ENCODE data around the gene ITGB5. TPM values are rescaled to one million over a fixed set of nuclear protein-coding genes. Genes with fewer than 3 reads are reported as not detected.

Gene ITGB5
- total RNA-seq, 2 experiments from 2014 or later: 0.52 to 1.5 TPM

DNA sequence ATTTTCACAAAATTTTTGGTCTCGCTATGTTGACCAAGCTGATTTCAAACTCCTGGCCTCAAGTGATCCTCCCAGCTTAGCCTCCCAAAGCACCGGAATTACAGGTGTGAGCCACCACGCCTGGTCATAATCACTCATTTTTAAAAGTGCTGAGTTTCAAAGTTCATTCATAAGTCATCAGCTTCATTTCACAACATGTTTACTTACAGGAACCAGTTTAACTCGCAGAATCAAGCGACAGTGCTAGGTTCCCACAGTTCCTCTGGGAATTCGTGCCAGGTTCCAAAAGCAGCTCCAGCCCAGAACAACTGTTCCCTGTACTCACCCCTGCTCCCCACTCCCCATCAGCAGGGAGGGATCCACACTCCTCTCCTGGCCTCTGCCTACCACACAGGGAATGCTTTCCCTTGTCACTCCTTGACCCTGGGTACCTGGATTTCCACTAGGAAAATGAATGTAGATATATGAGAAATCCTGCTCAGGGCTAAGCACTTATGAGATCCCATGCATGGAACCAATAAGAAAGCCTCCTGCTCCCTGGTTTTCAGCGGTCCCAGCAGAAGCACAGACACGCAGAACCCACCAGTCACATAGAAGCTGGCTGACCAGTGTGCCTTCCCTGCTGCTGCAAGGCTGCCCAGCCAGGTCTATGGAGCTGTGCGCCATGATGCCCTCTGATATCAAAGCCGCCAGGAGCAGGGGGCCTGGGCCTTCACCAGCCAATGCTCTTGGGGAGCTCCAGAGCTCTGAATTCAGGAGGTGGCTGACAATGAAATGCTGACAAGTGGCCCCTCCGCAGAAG, 72.3 kb downstream of the ITGB5 start:
- Mint-ChIP-seq H3K4me1 (ENCODE audit: low read depth) (no peaks in the 10 kb centered on the region), H3K4me3 (no peak overlapping the region), H3K36me3 (no peaks in the 10 kb centered on the region), H3K27me3 (peaks cover 4% of the 10 kb centered on the region), H3K9me3 (no peaks in the 10 kb centered on the region), H3K27ac (no peak overlapping the region)
- POLR2A ChIA-PET: no interaction called here
- intact Hi-C loops (cut with micrococcal nuclease): no loop called here
- DNase-seq: no peak
- CTCF ChIA-PET: interaction anchor here (1.1 to 1.2 kb wide), 2 partner anchors 8 to 256 kb away, joined by 3 to 7 read pairs; no protein-coding TSS in a partner anchor

DNA sequence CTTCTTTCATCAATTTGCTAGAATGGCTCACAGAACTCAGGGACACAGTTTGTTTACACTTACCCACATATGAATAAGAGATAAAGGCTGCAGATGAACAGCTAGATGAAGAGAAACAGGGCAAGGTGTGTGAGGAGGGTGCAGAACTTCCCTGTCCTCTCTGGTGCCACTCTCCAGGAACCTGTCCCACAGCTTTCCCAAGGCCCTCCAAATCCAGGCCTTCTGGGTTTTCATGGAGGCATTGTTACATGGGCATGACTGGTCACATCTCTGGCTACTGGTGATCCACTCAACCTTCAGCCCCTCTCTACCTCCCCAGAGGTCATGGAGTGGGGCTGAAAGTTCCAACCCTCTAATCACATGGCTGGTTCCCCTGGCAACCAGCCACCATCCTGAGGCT, 73.6 kb downstream of the ITGB5 start:
- no peaks in the 10 kb centered on the region for H3K36me3 Mint-ChIP-seq
- no peaks in the 10 kb centered on the region for H3K4me1 Mint-ChIP-seq (ENCODE audit: low read depth)
- DNase-seq: no peak
- no peaks in the 10 kb centered on the region for H3K27me3 Mint-ChIP-seq
- POLR2A ChIA-PET: no interaction called here
- no peak overlapping the region for H3K27ac Mint-ChIP-seq
- intact Hi-C loops (cut with micrococcal nuclease): no loop called here
- no peak overlapping the region for H3K4me3 Mint-ChIP-seq
- H3K9me3 Mint-ChIP-seq: no peaks in the 10 kb centered on the region
- CTCF ChIA-PET: no interaction called here

DNA sequence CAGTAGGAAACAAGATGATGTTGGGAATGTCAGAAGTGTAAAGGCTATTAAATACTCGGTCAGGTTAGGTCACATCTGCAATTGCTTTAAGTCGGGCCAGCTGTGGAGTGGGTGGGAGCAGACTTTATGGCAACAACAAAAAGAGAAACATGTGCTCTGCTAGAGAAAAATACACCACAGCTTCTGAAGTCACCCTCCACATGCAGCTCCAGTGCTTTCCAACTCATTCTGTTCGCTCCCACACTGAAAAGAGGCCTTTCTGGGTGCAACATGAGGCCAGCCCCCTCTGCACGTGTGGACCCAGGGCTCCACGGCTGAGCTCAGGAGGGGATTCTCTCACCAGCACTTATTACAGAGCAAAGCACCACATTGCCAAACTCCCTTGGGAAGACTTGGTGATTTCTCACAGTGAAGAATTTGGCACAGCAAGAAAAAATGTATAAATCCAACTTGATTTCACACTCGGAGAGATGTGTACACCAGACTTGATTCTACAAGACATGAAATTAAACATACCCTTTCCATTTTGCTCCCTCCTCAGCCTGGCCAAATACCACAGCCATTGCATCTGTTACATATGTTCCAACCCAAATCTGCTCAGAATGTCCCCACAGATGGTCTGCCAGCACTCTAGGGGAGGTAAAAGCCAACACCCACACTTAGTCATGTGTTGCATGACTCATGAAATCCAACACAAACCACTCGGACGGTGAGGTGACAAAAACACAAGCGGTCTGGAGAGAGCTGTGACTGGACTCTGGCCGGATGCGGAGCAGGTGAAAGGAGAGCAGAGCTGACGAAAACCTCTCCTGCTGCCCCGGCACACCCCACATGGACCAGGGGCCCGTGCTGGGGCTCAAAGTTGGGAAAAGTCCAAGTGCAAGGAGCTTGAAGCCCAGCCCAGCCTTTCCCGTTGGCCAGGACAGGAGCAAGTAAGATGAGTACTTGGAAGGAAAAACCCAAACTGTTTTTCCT, 74.6 kb downstream of the ITGB5 start:
- Mint-ChIP-seq H3K4me3 (no peak overlapping the region), H3K27me3 (no peaks in the 10 kb centered on the region), H3K4me1 (ENCODE audit: low read depth) (no peaks in the 10 kb centered on the region), H3K36me3 (no peaks in the 10 kb centered on the region), H3K27ac (no peak overlapping the region), H3K9me3 (no peaks in the 10 kb centered on the region)
- intact Hi-C loops (cut with micrococcal nuclease): no loop called here
- POLR2A ChIA-PET: no interaction called here
- CTCF ChIA-PET: no interaction called here
- no peak for DNase-seq

DNA sequence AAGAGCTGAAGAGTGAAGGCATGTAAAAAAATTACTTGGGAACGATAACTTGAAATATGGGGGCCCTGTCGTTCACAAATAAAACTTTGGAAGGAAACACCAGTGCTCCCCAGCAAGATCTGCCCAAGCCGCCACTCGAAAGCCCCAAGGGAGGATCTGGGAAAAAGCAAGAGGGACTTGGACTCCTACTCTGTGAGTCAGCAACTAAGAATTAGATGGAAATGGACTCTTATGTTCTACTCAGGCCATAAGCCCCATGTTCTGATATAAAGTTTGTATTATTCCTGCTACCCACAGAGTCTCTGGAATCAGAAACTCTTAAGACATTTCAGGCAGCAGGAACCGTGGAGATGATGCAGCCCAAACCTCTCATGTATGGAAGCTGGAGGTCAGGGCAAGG, 75.7 kb downstream of the ITGB5 start:
- intact Hi-C loops (cut with micrococcal nuclease): no loop called here
- no peaks in the 10 kb centered on the region for H3K4me1 Mint-ChIP-seq (ENCODE audit: low read depth)
- no peak overlapping the region for H3K27ac Mint-ChIP-seq
- H3K36me3 Mint-ChIP-seq: no peaks in the 10 kb centered on the region
- no peaks in the 10 kb centered on the region for H3K27me3 Mint-ChIP-seq
- no peaks in the 10 kb centered on the region for H3K9me3 Mint-ChIP-seq
- DNase-seq: no peak
- no peak overlapping the region for H3K4me3 Mint-ChIP-seq
- CTCF ChIA-PET: no interaction called here
- POLR2A ChIA-PET: no interaction called here

DNA sequence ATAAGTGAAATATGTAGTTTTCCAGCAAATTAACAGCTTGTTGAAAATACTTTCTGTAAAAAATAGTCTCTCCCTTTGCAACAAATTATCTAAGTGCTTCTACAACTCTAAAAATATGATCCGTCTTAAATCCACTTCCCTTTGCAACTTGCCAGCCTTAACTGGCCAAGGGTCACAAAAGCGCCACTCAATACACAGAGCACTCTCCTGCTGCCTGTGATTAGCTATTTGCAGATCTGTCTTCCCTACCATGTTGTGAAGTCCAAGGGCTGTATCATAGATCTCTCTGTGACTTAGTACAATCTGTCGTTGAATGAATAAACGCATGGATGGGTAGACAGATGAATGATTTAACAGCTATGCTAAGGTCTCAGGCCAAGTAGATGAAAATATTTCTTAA, 76.2 kb downstream of the ITGB5 start:
- ChIA-PET POLR2A (no interaction called here), CTCF (no interaction called here)
- intact Hi-C loops (cut with micrococcal nuclease): no loop called here

DNA sequence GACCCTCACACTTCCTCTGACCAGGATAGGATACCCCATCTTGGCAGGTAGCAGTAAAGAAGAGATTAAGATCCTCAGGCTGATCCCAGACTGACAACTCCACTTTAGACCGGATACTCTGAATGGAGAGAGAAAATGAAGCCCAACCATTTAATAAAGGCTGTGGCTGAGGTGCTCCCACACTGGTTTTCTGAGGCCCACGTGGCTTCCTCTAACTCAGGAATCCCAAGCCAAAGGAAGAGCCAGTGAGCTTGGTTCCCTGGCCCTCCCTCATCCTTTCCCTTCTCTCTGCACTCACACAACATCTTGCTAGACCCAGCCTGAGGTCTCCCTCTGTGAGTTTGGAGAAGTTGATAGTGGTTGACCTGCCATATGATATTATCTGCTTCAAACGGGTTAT, 78.1 kb downstream of the ITGB5 start:
- Mint-ChIP-seq H3K36me3 (no peaks in the 10 kb centered on the region), H3K9me3 (no peaks in the 10 kb centered on the region), H3K27me3 (no peaks in the 10 kb centered on the region), H3K27ac (no peak overlapping the region), H3K4me1 (ENCODE audit: low read depth) (no peaks in the 10 kb centered on the region), H3K4me3 (no peak overlapping the region)
- DNase-seq: no peak
- intact Hi-C loops (cut with micrococcal nuclease): no loop called here
- ChIA-PET CTCF (interaction anchor here (0.6 kb wide), 1 partner anchor 174 kb away, joined by 3 read pairs; no protein-coding TSS in a partner anchor), POLR2A (no interaction called here)

More for the DNA sequence above, 76.2 kb downstream of the ITGB5 start:
- Mint-ChIP-seq H3K9me3 (no peaks in the 10 kb centered on the region), H3K4me1 (ENCODE audit: low read depth) (no peaks in the 10 kb centered on the region), H3K4me3 (no peak overlapping the region), H3K36me3 (no peaks in the 10 kb centered on the region), H3K27ac (no peak overlapping the region), H3K27me3 (no peaks in the 10 kb centered on the region)
- DNase-seq: no peak

DNA sequence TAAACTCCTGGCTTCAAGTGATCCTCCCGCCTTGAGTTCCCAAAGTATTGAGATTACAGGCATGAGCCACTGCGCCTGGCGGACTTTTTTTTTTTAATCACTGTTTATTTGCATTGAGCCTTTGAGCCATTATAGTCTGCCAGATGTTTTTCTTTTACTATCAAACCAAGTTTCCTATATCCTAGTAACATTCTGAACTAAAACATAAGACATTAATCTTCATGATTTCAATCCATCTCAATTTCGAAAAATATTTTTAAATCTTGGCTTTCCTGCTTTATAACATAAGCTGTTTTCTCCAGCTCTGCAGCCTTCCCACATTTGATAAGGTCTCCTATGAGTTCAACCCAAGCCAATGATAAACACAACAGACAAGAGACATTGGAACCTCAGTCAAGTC, 81.5 kb downstream of the ITGB5 start:
- peaks cover 4% of the 10 kb centered on the region for H3K27me3 Mint-ChIP-seq
- intact Hi-C loops (cut with micrococcal nuclease): no loop called here
- H3K4me1 Mint-ChIP-seq (ENCODE audit: low read depth): no peaks in the 10 kb centered on the region
- CTCF ChIA-PET: no interaction called here
- no peaks in the 10 kb centered on the region for H3K9me3 Mint-ChIP-seq
- no peak for DNase-seq
- POLR2A ChIA-PET: no interaction called here
- H3K4me3 Mint-ChIP-seq: no peak overlapping the region
- H3K27ac Mint-ChIP-seq: no peak overlapping the region
- H3K36me3 Mint-ChIP-seq: no peaks in the 10 kb centered on the region

DNA sequence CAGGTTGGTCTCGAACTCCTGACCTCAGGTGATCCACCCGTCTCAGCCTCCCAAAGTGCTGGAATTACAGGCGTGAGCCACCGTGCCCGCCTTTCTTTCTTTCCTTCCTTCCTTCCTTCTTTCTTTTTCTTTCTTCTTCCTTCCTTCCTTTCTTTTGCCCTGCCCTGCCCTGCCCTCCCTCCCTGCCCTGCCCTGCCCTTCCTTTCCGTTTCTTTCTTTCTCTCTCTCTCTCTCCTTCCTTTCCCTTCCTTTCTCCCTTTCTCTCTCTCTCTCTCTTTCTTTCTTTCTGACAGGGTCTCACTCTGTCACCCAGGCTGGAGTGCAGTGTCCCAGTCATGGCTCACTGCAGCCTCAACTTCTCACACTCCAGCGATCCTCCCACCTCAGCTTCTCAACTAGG, 82.3 kb downstream of the ITGB5 start:
- no peaks in the 10 kb centered on the region for H3K9me3 Mint-ChIP-seq
- no peaks in the 10 kb centered on the region for H3K4me1 Mint-ChIP-seq (ENCODE audit: low read depth)
- no peak overlapping the region for H3K4me3 Mint-ChIP-seq
- no peaks in the 10 kb centered on the region for H3K36me3 Mint-ChIP-seq
- no peak overlapping the region for H3K27ac Mint-ChIP-seq
- ChIA-PET POLR2A (interaction anchor here (0.6 kb wide), 1 partner anchor 187 kb away, joined by 4 read pairs; no protein-coding TSS in a partner anchor), CTCF (interaction anchor here (0.6 kb wide), 1 partner anchor 43 kb away, joined by 3 read pairs; no protein-coding TSS in a partner anchor)
- H3K27me3 Mint-ChIP-seq: peaks cover 4% of the 10 kb centered on the region
- intact Hi-C loops (cut with micrococcal nuclease): no loop called here
- no peak for DNase-seq

DNA sequence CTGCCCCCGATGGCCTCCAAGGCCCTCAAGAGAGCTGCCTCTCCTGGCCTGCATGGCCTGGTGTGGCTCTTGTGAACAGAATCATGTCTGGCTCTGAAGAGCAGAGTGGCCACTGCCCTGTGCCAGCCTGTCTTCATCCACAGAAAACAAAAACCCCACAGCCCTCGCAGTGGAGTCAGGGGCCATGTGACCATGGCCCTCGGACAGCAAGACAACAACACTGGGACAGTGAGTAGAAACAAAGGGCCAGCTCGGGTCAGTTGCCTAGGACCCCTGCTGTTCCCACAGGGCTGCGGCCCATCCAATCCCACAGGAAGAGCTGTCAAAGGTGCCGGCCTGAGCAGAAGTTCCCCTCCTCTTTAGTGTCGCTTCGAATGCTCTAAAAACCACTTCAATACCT, 84.5 kb downstream of the ITGB5 start:
- H3K4me3 Mint-ChIP-seq: no peak overlapping the region
- ChIA-PET CTCF (no interaction called here), POLR2A (no interaction called here)
- intact Hi-C loops (cut with micrococcal nuclease): no loop called here
- DNase-seq: no peak
- no peaks in the 10 kb centered on the region for H3K9me3 Mint-ChIP-seq
- peaks cover 4% of the 10 kb centered on the region for H3K27me3 Mint-ChIP-seq
- H3K36me3 Mint-ChIP-seq: no peaks in the 10 kb centered on the region
- no peak overlapping the region for H3K27ac Mint-ChIP-seq
- no peaks in the 10 kb centered on the region for H3K4me1 Mint-ChIP-seq (ENCODE audit: low read depth)

DNA sequence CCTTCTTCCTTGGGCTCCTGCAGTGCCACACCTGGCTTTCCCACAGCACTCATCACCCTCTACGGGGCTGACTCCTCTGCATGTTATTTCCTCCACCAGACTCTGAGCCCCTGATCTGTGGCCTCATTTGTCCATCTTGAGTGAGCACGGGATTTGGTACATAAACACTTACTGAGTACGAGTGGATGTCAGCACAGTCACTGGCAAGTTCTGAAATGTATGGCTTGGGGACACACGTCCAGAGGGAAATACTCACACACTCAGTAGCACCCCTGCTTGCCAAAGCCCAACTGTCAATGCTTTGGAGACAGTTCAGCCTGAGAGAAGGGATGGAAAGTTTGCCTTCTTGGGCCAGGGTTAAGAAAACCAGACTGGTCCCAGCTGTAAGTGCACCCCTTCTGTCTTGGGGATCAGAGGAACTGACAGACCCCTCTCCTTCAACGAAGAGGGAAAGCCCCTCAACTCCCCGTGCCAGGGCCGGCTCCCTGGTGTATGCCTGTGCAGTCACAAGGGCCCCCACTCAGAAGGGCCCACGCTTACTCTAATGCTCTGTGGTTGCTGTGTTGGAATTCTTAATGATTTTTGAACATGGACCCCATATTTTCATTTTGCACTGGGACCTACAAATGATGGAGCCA, 85.0 kb downstream of the ITGB5 start:
- H3K4me1 Mint-ChIP-seq (ENCODE audit: low read depth): no peaks in the 10 kb centered on the region
- no peaks in the 10 kb centered on the region for H3K36me3 Mint-ChIP-seq
- H3K27ac Mint-ChIP-seq: no peak overlapping the region
- DNase-seq: no peak
- no peak overlapping the region for H3K4me3 Mint-ChIP-seq
- ChIA-PET POLR2A (no interaction called here), CTCF (no interaction called here)
- no peaks in the 10 kb centered on the region for H3K9me3 Mint-ChIP-seq
- peaks cover 4% of the 10 kb centered on the region for H3K27me3 Mint-ChIP-seq
- intact Hi-C loops (cut with micrococcal nuclease): no loop called here

DNA sequence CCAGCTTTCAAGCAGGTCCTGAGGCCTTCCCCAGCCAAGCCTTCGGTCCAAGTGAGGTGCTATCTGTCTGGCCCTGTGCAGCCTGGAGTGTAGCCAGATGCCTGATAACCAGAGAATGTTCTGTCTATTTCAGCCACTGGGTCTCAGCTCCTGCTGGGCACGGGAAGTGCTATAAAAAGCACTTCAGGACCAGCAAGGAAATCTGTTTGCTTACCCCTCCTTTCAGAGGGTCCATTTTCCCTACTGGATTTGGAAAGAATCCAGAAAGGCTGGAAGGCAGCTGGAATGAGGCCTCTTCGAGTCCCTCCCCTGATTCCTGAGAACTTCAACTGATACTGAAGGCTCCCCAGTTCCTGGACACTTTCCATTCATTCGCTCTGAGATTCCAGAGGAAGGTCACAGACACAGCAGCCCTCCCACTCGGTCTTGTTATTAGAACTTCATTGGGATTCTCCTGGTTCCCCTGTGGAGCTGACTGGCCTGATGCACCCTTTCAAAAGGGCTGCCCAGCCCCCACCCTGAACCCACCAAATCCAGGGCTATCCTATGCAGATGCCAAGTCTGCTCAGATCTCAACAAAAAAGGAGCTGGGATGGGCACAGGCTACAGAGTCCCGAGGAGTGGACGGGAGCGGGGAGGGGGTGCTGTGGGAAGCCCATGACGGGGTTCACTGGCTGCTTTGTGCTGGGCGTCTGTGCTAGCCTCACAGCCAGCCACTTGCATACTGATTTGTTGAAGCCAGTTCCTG, 86.5 kb downstream of the ITGB5 start:
- H3K9me3 Mint-ChIP-seq: no peaks in the 10 kb centered on the region
- no peak overlapping the region for H3K4me3 Mint-ChIP-seq
- no peak overlapping the region for H3K27ac Mint-ChIP-seq
- H3K27me3 Mint-ChIP-seq: peaks cover 4% of the 10 kb centered on the region
- DNase-seq: no peak
- intact Hi-C loops (cut with micrococcal nuclease): no loop called here
- POLR2A ChIA-PET: no interaction called here
- H3K4me1 Mint-ChIP-seq (ENCODE audit: low read depth): no peaks in the 10 kb centered on the region
- no peaks in the 10 kb centered on the region for H3K36me3 Mint-ChIP-seq
- CTCF ChIA-PET: interaction anchor here (1.8 kb wide), 1 partner anchor 40 kb away, joined by 4 read pairs; no protein-coding TSS in a partner anchor

DNA sequence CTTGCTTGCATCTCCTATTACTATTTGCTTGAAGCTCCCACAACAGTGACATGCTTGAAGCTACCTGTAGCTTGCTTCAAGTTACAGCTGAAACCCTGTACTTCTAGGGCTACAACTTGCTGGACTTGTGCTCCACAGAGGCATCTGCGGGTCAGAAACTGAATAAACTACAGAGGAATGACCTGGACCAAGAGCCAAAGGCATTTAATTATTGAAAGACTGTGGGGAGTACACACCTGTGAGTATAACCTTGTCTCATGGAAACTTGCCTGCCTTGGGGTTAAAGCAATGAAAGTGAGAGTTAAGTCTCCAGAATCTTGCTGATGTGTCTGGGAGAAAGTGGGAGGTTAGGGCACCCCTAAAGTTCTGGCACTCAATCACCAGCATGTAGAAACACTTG, 87.1 kb downstream of the ITGB5 start:
- intact Hi-C loops (cut with micrococcal nuclease): no loop called here
- no peak overlapping the region for H3K4me3 Mint-ChIP-seq
- no peak overlapping the region for H3K27ac Mint-ChIP-seq
- H3K36me3 Mint-ChIP-seq: no peaks in the 10 kb centered on the region
- H3K9me3 Mint-ChIP-seq: no peaks in the 10 kb centered on the region
- H3K27me3 Mint-ChIP-seq: peaks cover 4% of the 10 kb centered on the region
- no peak for DNase-seq
- H3K4me1 Mint-ChIP-seq (ENCODE audit: low read depth): no peaks in the 10 kb centered on the region
- ChIA-PET CTCF (interaction anchor here (1.8 kb wide), 1 partner anchor 39 kb away, joined by 4 read pairs; no protein-coding TSS in a partner anchor), POLR2A (no interaction called here)

Measured in activated CD4-positive, alpha-beta memory T cell treated with anti-CD3 and anti-CD28 coated beads for 36 hours (primary cell).